ENCODE measurements around the gene FHOD3.
"Not testable (repeated sequence)": the region's sequence is repeated elsewhere in the genome, so short reads cannot be mapped to it uniquely, and the experiment has no call there.

FHOD3 gene

GRCh38 chr18:36349552-36349951 is 52.0 kb downstream of the FHOD3 start:
- no peak overlapping the region for H3K27ac ChIP-seq (ENCODE audit: low read depth, low read length)
- H3K27me3 ChIP-seq (ENCODE audit: insufficient read depth, low read length) = no peaks in the 10 kb centered on the region
- H2AFZ ChIP-seq (ENCODE audit: low read length, unreplicated experiment) = no peak overlapping the region
- no peaks in the 10 kb centered on the region for H3K79me2 ChIP-seq (ENCODE audit: control insufficient read depth, insufficient read depth, low read length, unreplicated experiment)
- H3K4me3 ChIP-seq (ENCODE audit: low read depth, low read length) = no peak overlapping the region
- no peaks in the 10 kb centered on the region for H3K36me3 ChIP-seq (ENCODE audit: insufficient read depth, low read length)
- H3K4me1 ChIP-seq (ENCODE audit: control insufficient read depth, insufficient read depth, low read length, unreplicated experiment) = peaks cover 12% of the 10 kb centered on the region

GRCh38 chr18:36350251-36350651 is 52.7 kb downstream of the FHOD3 start:
- H3K79me2 ChIP-seq (ENCODE audit: control insufficient read depth, insufficient read depth, low read length, unreplicated experiment) = no peaks in the 10 kb centered on the region
- peaks cover 15% of the 10 kb centered on the region for H3K4me1 ChIP-seq (ENCODE audit: control insufficient read depth, insufficient read depth, low read length, unreplicated experiment)
- H3K27ac ChIP-seq (ENCODE audit: low read depth, low read length) = no peak overlapping the region
- H2AFZ ChIP-seq (ENCODE audit: low read length, unreplicated experiment) = no peak overlapping the region
- H3K4me3 ChIP-seq (ENCODE audit: low read depth, low read length) = no peak overlapping the region
- no peaks in the 10 kb centered on the region for H3K27me3 ChIP-seq (ENCODE audit: insufficient read depth, low read length)
- no peaks in the 10 kb centered on the region for H3K36me3 ChIP-seq (ENCODE audit: insufficient read depth, low read length)

- Histone ChIP-seq H3K4me3 (ENCODE audit: low read depth, low read length) (no peak overlapping the region), H2AFZ (ENCODE audit: low read length, unreplicated experiment) (no peak overlapping the region), H3K27me3 (ENCODE audit: insufficient read depth, low read length) (no peaks in the 10 kb centered on the region), H3K27ac (ENCODE audit: low read depth, low read length) (no peak overlapping the region), H3K36me3 (ENCODE audit: insufficient read depth, low read length) (no peaks in the 10 kb centered on the region), H3K4me1 (ENCODE audit: control insufficient read depth, insufficient read depth, low read length, unreplicated experiment) (peaks cover 22% of the 10 kb centered on the region), H3K79me2 (ENCODE audit: control insufficient read depth, insufficient read depth, low read length, unreplicated experiment) (no peaks in the 10 kb centered on the region)
Measured at GRCh38 chr18:36350839-36351469, 53.4 kb downstream of the FHOD3 start.

- H3K36me3 ChIP-seq (ENCODE audit: insufficient read depth, low read length) = no peaks in the 10 kb centered on the region
- H2AFZ ChIP-seq (ENCODE audit: low read length, unreplicated experiment) = no peak overlapping the region
- H3K4me1 ChIP-seq (ENCODE audit: control insufficient read depth, insufficient read depth, low read length, unreplicated experiment) = peaks cover 23% of the 10 kb centered on the region
- peak overlapping the region; percentile 17; the same call in 1 of the 2 replicates for H3K27ac ChIP-seq (ENCODE audit: low read depth, low read length)
- no peak overlapping the region for H3K4me3 ChIP-seq (ENCODE audit: low read depth, low read length)
- no peaks in the 10 kb centered on the region for H3K79me2 ChIP-seq (ENCODE audit: control insufficient read depth, insufficient read depth, low read length, unreplicated experiment)
- H3K27me3 ChIP-seq (ENCODE audit: insufficient read depth, low read length) = no peaks in the 10 kb centered on the region
Measured at GRCh38 chr18:36352384-36352783, 54.9 kb downstream of the FHOD3 start.

- no peaks in the 10 kb centered on the region for H3K36me3 ChIP-seq (ENCODE audit: insufficient read depth, low read length)
- H3K27me3 ChIP-seq (ENCODE audit: insufficient read depth, low read length) = no peaks in the 10 kb centered on the region
- H3K27ac ChIP-seq (ENCODE audit: low read depth, low read length) = peak overlapping the region; percentile 83
- no peaks in the 10 kb centered on the region for H3K79me2 ChIP-seq (ENCODE audit: control insufficient read depth, insufficient read depth, low read length, unreplicated experiment)
- H2AFZ ChIP-seq (ENCODE audit: low read length, unreplicated experiment) = no peak overlapping the region
- no peak overlapping the region for H3K4me3 ChIP-seq (ENCODE audit: low read depth, low read length)
- H3K4me1 ChIP-seq (ENCODE audit: control insufficient read depth, insufficient read depth, low read length, unreplicated experiment) = peaks cover 23% of the 10 kb centered on the region
Measured at GRCh38 chr18:36354989-36355388, 57.5 kb downstream of the FHOD3 start.

GRCh38 chr18:36355511-36355910 is 58.0 kb downstream of the FHOD3 start:
- H3K4me3 ChIP-seq (ENCODE audit: low read depth, low read length) = no peak overlapping the region
- H2AFZ ChIP-seq (ENCODE audit: low read length, unreplicated experiment) = no peak overlapping the region
- H3K79me2 ChIP-seq (ENCODE audit: control insufficient read depth, insufficient read depth, low read length, unreplicated experiment) = no peaks in the 10 kb centered on the region
- H3K27me3 ChIP-seq (ENCODE audit: insufficient read depth, low read length) = no peaks in the 10 kb centered on the region
- peak overlapping the region; percentile 83 for H3K27ac ChIP-seq (ENCODE audit: low read depth, low read length)
- peaks cover 18% of the 10 kb centered on the region for H3K4me1 ChIP-seq (ENCODE audit: control insufficient read depth, insufficient read depth, low read length, unreplicated experiment)
- no peaks in the 10 kb centered on the region for H3K36me3 ChIP-seq (ENCODE audit: insufficient read depth, low read length)

GRCh38 chr18:36356741-36357140 is 59.2 kb downstream of the FHOD3 start:
- H3K4me1 ChIP-seq (ENCODE audit: control insufficient read depth, insufficient read depth, low read length, unreplicated experiment) = peaks cover 17% of the 10 kb centered on the region
- H3K27ac ChIP-seq (ENCODE audit: low read depth, low read length); H3K79me2 ChIP-seq (ENCODE audit: control insufficient read depth, insufficient read depth, low read length, unreplicated experiment); H2AFZ ChIP-seq (ENCODE audit: low read length, unreplicated experiment); H3K36me3 ChIP-seq (ENCODE audit: insufficient read depth, low read length); H3K4me3 ChIP-seq (ENCODE audit: low read depth, low read length); H3K27me3 ChIP-seq (ENCODE audit: insufficient read depth, low read length): not testable (repeated sequence)

- Histone ChIP-seq H3K4me1 (ENCODE audit: control insufficient read depth, insufficient read depth, low read length, unreplicated experiment) (peaks cover 11% of the 10 kb centered on the region), H3K4me3 (ENCODE audit: low read depth, low read length) (no peak overlapping the region), H3K36me3 (ENCODE audit: insufficient read depth, low read length) (no peaks in the 10 kb centered on the region), H3K27me3 (ENCODE audit: insufficient read depth, low read length) (no peaks in the 10 kb centered on the region), H3K79me2 (ENCODE audit: control insufficient read depth, insufficient read depth, low read length, unreplicated experiment) (no peaks in the 10 kb centered on the region), H3K27ac (ENCODE audit: low read depth, low read length) (no peak overlapping the region), H2AFZ (ENCODE audit: low read length, unreplicated experiment) (no peak overlapping the region)
Measured at GRCh38 chr18:36358141-36358540, 60.6 kb downstream of the FHOD3 start.

GRCh38 chr18:36360256-36360909 is 62.9 kb downstream of the FHOD3 start:
- H3K79me2 ChIP-seq (ENCODE audit: control insufficient read depth, insufficient read depth, low read length, unreplicated experiment) = no peaks in the 10 kb centered on the region
- H3K4me1 ChIP-seq (ENCODE audit: control insufficient read depth, insufficient read depth, low read length, unreplicated experiment) = peaks cover 7% of the 10 kb centered on the region
- H3K4me3 ChIP-seq (ENCODE audit: low read depth, low read length) = no peak overlapping the region
- H3K36me3 ChIP-seq (ENCODE audit: insufficient read depth, low read length) = no peaks in the 10 kb centered on the region
- no peak overlapping the region for H3K27ac ChIP-seq (ENCODE audit: low read depth, low read length)
- H3K27me3 ChIP-seq (ENCODE audit: insufficient read depth, low read length) = no peaks in the 10 kb centered on the region
- no peak overlapping the region for H2AFZ ChIP-seq (ENCODE audit: low read length, unreplicated experiment)

- no peaks in the 10 kb centered on the region for H3K36me3 ChIP-seq (ENCODE audit: insufficient read depth, low read length)
- H3K27me3 ChIP-seq (ENCODE audit: insufficient read depth, low read length) = no peaks in the 10 kb centered on the region
- H3K27ac ChIP-seq (ENCODE audit: low read depth, low read length) = no peak overlapping the region
- H3K4me3 ChIP-seq (ENCODE audit: low read depth, low read length) = no peak overlapping the region
- H3K4me1 ChIP-seq (ENCODE audit: control insufficient read depth, insufficient read depth, low read length, unreplicated experiment) = no peaks in the 10 kb centered on the region
- H2AFZ ChIP-seq (ENCODE audit: low read length, unreplicated experiment) = no peak overlapping the region
- no peaks in the 10 kb centered on the region for H3K79me2 ChIP-seq (ENCODE audit: control insufficient read depth, insufficient read depth, low read length, unreplicated experiment)
Measured at GRCh38 chr18:36364911-36365624, 67.6 kb downstream of the FHOD3 start.

Data from ACC112 (cell line).